DND-41 (cell line): ENCODE measurements around the gene AJM1.

Source experiments
- ATAC-seq: fragments of 200-7000 bp; cut with Tn5 transposase; 3 replicates; pipeline ENCODE4 v1.9.1; 2021; ENCODE audit warnings: low read depth; ENCODE audit not compliant: insufficient read depth
- DNase-seq: peaks from one replicate; pipeline ENCODE4 v3.0.0-alpha.2; 2020
- H2AFZ ChIP-seq: 2 replicates; pipeline ENCODE4 v1.6.0; 2012; ENCODE audit warnings: low read depth, low read length
- H3K27ac ChIP-seq: 2 replicates; pipeline ENCODE4 v1.5.1; 2012; ENCODE audit warnings: low read length, inconsistent platforms
- H3K27me3 ChIP-seq: fragments of 200-600 bp; sonication (generic); 2 replicates; pipeline ENCODE4 v1.6.0; 2012; ENCODE audit warnings: low read length, mild to moderate bottlenecking, inconsistent platforms; ENCODE audit not compliant: insufficient read depth, poor library complexity
- H3K36me3 ChIP-seq: 2 replicates; pipeline ENCODE4 v1.5.1; 2012; ENCODE audit warnings: low read length, inconsistent platforms; ENCODE audit not compliant: insufficient read depth
- H3K4me1 ChIP-seq: 2 replicates; pipeline ENCODE4 v1.5.1; 2012; ENCODE audit warnings: mild to moderate bottlenecking, low read length; ENCODE audit not compliant: insufficient read depth
- H3K4me2 ChIP-seq: 2 replicates; pipeline ENCODE4 v1.6.0; 2012; ENCODE audit warnings: mild to moderate bottlenecking, moderate library complexity, low read length, inconsistent platforms; ENCODE audit not compliant: insufficient read depth
- H3K4me3 ChIP-seq, 2 experiments: fragments of 200-600 bp in 1 of 2; shearing (Covaris generic) in 1 of 2; 2 replicates each; pipeline ENCODE4 v1.5.1; 2012 to 2016; ENCODE audit warnings: inconsistent platforms in 2 of 2, low read length in 2 of 2, mild to moderate bottlenecking in 2 of 2, low read depth in 1 of 2, moderate library complexity in 1 of 2
- H3K79me2 ChIP-seq: 2 replicates; pipeline ENCODE4 v1.6.0; 2012; ENCODE audit warnings: low read length, inconsistent platforms; ENCODE audit not compliant: insufficient read depth
- H3K9ac ChIP-seq: 2 replicates; pipeline ENCODE4 v1.6.0; 2012; ENCODE audit warnings: low read depth, mild to moderate bottlenecking, inconsistent platforms, low read length, moderate library complexity
- H3K9me3 ChIP-seq: 2 replicates; pipeline ENCODE4 v1.5.1; 2012; ENCODE audit warnings: low read length, moderate library complexity, mild to moderate bottlenecking, inconsistent platforms; ENCODE audit not compliant: insufficient read depth, severe bottlenecking
- H4K20me1 ChIP-seq: 2 replicates; pipeline ENCODE4 v1.6.0; 2012; ENCODE audit warnings: low read length; ENCODE audit not compliant: insufficient read depth
- CTCF ChIP-seq: IDR thresholded peaks from 2 replicates; pipeline ENCODE4 v1.5.1; 2012; ENCODE audit warnings: borderline replicate concordance, low read length, moderate library complexity, mild to moderate bottlenecking; ENCODE audit not compliant: poor library complexity, severe bottlenecking; ENCODE audit errors: extremely low read depth
- EZH2 ChIP-seq: IDR thresholded peaks from 3 replicates; pipeline ENCODE4 v1.6.1; 2012; ENCODE audit warnings: borderline replicate concordance, low read depth, mild to moderate bottlenecking, moderate library complexity, low read length, inconsistent platforms; ENCODE audit not compliant: severe bottlenecking

AJM1 gene

GRCh38 chr9:136856079-136856476 is 13.8 kb downstream of the AJM1 start:
- ATAC-seq (no peak), DNase-seq (no peak)
- no peak overlapping the region for H3K9ac ChIP-seq

GRCh38 chr9:136856541-136857141 is 14.4 kb downstream of the AJM1 start:
- no peak overlapping the region for H2AFZ ChIP-seq
- no peak overlapping the region for H3K9ac ChIP-seq
- no peak overlapping the region for H3K27ac ChIP-seq
- DNase-seq (no peak), ATAC-seq (no peak)
- no peak overlapping the region for H3K4me3 ChIP-seq
- peaks cover 17% of the 10 kb centered on the region for H3K36me3 ChIP-seq
- no peak overlapping the region for H3K4me2 ChIP-seq
- H4K20me1 ChIP-seq, result peaks cover 13% of the 10 kb centered on the region
- TF ChIP-seq EZH2 (no peak), CTCF (no peak)
- no peaks in the 10 kb centered on the region for H3K4me1 ChIP-seq
- no peaks in the 10 kb centered on the region for H3K27me3 ChIP-seq
- H3K9me3 ChIP-seq, result no peaks in the 10 kb centered on the region
- H3K79me2 ChIP-seq, result no peaks in the 10 kb centered on the region

More at GRCh38 chr9:136856079-136856476, 13.8 kb downstream of the AJM1 start:
- Histone ChIP-seq H3K9me3 (no peaks in the 10 kb centered on the region), H4K20me1 (peaks cover 16% of the 10 kb centered on the region), H3K27ac (no peak overlapping the region), H3K79me2 (no peaks in the 10 kb centered on the region), H3K4me2 (no peak overlapping the region), H3K36me3 (peaks cover 17% of the 10 kb centered on the region), H3K4me3 (no peak overlapping the region), H3K27me3 (no peaks in the 10 kb centered on the region), H2AFZ (no peak overlapping the region), H3K4me1 (no peaks in the 10 kb centered on the region)
- TF ChIP-seq CTCF (no peak), EZH2 (no peak)

GRCh38 chr9:136857166-136857565 is 14.9 kb downstream of the AJM1 start:
- no peak overlapping the region for H3K27ac ChIP-seq
- no peaks in the 10 kb centered on the region for H3K27me3 ChIP-seq
- H2AFZ ChIP-seq, result no peak overlapping the region
- H3K4me1 ChIP-seq, result no peaks in the 10 kb centered on the region
- no peak overlapping the region for H3K4me2 ChIP-seq
- H3K9ac ChIP-seq, result no peak overlapping the region
- peaks cover 11% of the 10 kb centered on the region for H4K20me1 ChIP-seq
- peaks cover 18% of the 10 kb centered on the region for H3K36me3 ChIP-seq
- DNase-seq, result no peak
- H3K4me3 ChIP-seq, result no peak overlapping the region
- TF ChIP-seq EZH2 (no peak), CTCF (no peak)
- ATAC-seq, result no peak
- H3K79me2 ChIP-seq, result no peaks in the 10 kb centered on the region
- no peaks in the 10 kb centered on the region for H3K9me3 ChIP-seq
